ENCODE data around the gene CEMIP2.
"Not testable (repeated sequence)": the region's sequence is repeated elsewhere in the genome, so short reads cannot be mapped to it uniquely, and the experiment has no call there.

CEMIP2 gene

DNA sequence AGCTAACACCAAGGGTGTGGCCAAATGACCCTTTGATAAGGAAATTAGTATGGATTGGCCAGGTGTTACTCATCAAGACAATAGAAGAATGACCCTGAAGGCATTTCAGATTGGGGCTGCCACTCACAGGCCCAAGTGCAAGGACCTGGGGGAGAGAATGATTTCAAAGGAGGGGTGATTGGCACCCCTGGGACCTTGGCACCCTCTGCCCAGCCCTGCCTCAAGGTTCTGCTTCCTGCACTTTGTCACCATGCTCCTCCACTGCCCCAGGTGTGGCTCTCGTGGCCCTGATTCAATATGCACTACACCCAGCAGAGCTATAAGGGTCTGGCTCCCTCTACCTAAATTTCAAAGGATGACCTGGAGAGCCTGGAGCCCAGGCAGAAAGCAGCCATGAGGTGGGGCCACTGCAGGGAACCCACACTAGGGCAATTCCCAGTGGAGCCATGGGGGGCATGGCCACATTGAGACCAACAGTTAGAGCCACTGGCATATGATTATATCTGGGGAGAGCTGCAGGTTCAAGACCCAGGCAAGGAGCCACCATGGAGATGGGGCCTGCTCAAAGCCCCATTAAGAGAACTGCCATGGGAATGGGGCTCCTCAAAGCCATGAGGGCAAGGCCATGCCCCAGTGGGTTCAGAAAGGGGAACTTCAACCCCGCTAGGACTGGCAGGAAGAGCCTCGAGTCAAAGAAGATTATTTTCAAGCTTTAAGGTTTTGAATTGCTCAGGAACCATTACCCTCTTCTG lies 93.0 kb downstream of the CEMIP2 start:
- no peak for DNase-seq

DNA sequence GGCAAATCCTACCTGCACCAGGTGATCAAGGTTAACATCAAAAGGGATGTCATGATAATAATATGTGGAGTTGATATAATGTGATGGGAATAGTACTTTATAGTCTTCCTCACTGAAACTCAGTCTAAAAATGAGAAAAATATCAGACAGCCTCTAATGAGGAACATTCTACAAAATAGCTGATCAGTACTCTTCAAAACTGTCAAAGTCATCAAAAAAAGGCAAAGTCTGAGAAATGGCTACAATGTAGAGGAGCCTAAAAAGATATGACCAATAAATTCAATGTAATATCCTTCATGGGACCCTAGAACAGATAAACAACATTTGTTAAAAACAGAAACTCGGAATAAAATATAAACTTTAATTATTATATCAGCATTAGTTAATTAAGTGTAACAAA lies 95.7 kb downstream of the CEMIP2 start:
- DNase-seq = no peak

DNA sequence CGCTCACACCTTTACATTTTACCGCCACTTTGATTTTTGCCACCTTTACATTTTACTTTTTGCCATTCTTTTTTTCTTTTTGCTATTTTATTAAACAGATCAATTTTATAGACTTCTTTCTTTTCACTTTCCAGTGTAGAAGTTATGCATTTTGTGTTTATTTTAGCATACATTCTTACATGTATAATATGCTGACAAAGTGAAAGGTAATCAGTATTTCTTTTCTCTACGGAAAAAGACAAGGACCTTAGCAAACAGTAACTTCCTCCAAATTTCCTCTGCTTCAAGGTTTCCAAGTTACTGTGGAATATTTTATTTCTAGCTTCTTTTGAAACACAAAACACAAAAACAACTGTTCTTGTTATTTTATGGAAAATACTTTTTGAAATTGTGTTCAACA lies 97.0 kb downstream of the CEMIP2 start:
- no peak for DNase-seq

DNA sequence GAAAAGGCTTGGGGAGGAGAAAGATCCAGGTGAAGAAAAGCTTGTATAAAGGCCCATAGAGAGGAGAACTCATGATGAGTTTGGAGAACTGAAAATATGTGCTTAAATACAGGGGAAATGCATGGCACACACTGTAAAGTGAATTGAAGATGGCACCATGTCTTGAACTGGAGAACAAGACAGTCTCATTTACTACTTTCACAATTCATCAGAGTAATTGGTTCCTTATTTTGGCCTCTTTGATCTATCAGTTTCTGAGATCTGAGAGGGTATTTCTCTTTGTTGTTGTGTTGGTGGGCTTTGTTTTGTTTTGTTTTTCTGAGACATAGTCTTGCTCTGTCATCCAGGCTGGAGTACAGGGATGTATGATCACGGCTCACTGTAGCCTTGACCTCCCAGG lies 98.2 kb downstream of the CEMIP2 start:
- no peak for DNase-seq

DNA sequence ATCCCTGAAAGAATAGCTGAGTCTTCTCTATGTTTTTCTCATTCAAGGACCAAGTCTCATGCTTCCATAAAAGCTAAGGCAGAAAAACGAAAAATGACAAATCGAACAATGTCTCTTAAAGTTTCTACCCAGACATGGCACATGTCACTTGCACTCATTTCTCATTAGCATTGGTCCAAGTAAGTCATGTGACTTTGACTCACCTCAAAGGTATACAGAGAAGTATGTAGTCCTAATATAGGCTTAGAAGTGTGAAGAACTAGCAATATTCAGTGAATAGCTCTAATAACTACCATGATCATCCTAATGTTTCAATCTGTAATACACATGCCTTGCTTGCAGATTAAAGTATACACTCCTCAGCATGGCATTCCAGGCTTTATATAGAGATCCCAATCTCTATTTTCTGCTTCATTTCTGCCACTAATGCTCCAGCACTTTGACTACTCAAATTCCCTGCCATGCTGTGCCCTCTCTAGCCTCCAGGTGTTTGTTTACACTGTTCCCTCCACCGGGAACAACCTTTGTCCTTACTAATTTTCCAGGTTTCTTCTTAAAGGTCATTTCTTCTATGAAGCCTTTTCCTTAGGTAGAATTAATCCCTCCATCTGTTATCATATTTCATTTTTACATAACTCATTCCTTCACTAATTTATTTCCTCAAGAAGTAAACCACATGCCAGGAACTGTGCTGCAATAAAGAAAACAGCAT lies 98.9 kb downstream of the CEMIP2 start:
- no peak for DNase-seq

DNA sequence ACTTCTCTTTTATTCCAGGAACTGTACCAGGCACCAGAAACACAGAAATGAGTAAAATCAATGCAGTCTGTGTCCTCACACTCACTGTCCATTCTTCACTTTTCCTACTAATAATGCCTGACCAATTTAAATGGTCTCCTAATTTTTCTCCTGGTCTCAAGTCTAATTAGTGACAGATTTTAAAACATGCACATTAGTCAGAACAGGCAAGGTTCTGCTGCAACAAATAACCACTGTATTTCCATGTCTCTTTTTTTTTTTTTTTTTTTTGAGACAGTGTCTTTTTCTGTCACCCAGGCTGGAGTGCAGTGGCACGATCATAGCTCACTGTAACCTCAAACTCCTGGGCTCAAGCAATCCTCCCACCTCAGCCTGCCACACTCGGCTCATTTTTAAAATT lies 99.6 kb downstream of the CEMIP2 start:
- DNase-seq = no peak

DNA sequence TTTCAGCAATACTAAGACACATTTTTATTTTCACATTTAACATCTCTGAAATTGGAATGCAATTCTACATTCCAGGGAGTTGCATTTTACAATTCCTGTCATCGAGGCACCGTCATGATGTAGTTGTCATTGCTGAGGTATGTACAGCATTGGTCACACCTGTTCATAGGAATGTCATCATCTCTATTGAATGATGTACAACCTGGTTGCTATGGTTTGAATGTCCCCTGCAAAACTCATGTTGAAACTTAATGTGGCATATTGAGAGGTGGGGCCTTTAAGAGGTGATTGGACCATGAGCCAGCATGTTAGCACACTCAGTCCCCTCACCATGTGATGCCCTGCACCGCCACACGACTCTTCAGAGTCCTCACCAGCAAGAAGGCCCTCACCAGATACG lies 103.1 kb downstream of the CEMIP2 start:
- no peak for DNase-seq

DNA sequence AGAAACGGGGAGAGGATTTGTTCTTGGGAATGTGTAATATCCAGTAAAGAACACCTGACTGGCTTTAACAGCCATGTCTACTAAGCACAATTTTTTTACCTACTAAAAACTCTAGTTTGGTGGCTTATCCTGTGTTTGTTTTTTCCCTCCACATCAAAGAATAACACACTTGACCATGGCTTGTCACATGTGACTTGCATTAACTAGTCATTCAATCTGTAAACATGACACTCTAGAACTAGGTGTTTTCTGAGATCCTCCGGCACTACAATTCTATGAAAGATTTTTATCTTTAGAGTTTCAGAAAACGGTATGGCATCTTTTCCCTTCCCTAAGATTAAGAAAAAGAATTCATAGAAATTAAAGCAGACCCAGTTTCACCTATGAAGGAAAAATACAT lies 103.7 kb downstream of the CEMIP2 start:
- no peak for DNase-seq

DNA sequence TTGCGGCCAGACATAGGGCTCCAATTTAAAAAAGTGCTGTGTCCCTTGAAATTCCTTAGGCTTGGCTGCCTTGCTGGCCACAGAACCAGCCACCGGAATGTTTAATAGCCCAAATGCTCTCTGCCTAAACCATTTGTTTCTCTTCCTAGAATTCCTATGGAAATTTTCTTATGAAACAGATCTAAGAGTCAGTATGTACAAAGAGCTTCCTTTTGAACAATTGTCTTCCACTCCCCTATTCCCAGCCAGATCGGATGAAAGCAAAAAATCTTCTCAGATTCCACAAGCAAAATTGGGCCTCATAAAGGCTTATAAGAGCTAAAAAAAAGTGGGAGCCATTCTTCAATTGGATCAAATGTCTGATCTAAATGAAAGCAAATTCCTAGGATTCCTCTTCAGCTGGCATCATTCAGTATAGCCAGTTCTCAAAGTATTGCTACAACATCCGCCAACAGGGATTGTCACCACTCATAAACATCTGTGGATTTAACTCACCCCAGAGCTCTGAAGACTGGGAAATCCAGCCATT lies 104.3 kb downstream of the CEMIP2 start:
- DNase-seq = no peak

DNA sequence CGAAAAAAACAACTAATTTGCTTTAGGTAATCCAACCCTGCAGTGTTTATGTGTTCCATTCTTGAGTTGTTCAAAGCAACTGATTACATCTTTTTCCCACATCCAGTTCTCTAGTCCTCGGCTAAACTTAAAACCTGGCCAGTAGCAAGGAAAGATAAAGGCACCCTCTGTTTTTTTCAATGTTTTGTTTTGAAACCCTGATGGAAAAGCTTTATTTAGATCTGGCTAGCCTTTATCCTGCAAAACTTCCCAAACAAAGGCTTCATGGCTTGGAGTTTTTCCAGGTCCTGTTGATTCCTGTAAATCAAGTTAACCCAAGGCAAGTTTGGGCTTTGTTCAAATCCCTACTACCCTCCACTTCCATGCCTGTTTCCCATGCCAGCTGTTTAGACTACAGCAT lies 105.1 kb downstream of the CEMIP2 start:
- DNase-seq = no peak

DNA sequence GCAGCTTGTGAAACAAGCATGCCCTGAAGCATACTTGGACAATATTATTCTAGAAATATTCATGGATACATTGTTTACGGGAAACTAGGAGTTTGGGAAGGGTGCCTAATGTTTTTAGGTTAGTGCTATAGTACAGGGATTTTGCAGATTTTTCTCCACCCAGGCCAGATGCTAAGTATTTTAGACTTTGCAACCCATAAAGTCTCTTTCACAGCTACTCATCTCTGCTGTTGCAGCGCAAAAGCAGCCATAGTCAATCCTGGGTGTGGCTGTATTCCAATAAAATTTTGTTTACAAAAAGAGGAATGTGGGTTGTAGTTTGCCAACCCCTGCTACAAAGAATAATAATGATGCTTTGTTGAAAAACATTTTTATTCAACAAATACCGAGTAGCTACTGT lies 106.2 kb downstream of the CEMIP2 start:
- no peak for DNase-seq

DNA sequence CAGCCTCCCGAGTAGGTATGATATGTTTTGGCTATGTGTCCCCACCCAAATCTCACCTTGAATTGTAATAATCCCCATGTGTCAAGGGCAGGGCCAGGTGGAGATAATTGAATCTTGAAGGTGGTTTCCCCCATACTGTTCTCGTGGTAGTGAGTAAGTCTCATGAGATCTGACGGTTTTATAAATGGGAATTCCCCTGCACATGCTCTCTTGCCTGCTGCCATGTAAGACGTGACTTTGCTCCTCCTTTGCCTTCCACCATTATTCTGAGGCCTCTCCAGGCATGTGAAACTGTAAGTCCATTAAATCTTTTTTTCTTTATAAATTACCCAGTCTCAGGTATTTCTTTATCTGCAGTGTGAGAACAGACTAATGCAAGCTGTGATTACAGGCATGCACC lies 111.0 kb downstream of the CEMIP2 start:
- DNase-seq = not testable (repeated sequence)

DNA sequence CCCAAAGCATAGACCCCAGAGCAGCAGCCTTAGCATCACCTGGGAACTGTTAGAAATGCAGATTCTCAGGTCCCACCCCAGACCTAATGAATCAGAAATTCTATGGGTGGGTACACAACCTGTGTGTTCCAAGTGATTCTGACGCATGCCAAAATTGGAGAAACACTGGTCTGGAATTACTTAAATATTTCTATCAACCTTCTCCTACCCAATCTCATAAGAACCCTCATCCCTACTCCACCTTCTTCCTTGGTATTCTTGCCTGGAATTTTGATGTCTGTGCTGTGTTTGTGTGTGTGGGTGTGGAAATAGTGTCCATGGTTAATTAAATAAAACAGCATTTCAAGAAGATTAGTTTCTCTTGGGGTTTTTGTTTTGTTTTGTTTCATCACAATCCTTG lies 111.8 kb downstream of the CEMIP2 start:
- no peak for DNase-seq

DNA sequence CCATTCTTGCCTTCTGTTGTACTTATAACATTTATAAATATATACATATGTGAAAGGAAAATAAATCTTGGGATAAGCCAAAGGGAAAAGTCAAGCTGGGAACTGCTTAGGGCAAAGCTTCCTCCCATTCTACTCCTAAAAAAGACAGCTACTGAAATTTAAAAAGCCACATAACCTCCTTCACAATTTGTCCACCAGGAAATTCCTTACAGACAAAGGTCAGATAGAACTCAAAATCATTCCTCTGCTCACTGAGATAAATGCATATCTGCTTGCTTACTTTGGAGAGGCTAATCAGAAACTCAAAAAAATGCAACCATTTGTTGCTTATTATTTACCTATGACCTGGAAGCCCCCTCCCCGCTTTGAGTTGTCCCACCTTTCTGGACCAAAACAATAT lies 112.5 kb downstream of the CEMIP2 start:
- DNase-seq = no peak

DNA sequence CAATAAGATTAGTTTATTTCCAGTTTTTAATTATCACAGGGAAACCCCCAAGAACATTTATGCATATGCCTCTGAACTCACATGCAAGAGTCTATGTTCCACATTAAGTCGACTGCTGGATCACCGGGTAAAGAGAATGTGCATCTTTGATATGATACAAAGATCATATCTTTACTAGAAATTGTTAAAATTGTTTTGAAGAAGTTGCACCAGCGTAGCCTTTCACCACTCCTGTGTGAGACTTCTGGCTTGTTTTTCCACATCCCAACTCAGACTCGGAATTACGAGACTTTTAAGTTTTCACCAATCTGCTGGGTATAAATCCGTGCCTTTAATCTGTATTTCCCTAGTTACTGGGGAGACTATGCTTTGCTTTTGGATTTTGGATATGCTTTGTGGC lies 113.2 kb downstream of the CEMIP2 start:
- DNase-seq = no peak

DNA sequence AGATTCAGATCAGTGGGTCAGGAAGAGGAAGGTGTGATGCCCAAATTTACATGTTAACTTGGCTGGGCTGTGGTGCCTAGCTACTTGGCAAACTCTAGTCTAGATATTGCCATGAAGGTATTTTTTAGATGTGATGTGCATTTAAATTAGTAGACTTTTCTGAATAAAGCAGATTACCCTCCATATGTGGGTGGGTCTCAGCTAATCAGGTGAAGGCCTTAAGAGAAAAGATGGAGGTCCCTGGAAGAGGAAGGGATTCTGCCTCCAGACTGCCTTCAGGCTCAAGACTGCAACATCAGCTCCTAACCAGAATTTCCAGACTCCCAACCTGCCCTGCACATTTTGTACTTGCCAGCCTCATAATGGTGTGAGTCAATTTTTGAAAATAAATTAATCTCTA lies 115.8 kb downstream of the CEMIP2 start:
- no peak for DNase-seq

DNA sequence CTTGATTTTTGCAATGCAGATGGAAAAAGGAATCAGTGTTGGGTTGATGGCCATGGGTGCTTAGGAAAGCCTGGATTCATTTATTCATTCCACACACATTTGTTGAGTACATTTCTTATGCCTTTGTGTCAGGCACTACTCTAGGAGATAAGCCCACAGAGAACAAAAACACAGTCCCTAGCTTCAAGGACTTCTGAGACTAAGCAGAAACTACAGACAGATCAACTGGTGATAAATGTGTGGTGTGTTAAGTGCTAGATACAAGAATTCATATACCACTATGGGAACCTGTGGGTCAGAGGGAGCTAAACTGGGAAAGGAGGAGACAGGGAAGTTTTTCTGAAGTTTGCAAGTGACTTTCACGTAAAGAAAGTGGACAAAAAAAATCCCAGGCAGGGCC lies 119.9 kb downstream of the CEMIP2 start:
- DNase-seq = no peak

DNA sequence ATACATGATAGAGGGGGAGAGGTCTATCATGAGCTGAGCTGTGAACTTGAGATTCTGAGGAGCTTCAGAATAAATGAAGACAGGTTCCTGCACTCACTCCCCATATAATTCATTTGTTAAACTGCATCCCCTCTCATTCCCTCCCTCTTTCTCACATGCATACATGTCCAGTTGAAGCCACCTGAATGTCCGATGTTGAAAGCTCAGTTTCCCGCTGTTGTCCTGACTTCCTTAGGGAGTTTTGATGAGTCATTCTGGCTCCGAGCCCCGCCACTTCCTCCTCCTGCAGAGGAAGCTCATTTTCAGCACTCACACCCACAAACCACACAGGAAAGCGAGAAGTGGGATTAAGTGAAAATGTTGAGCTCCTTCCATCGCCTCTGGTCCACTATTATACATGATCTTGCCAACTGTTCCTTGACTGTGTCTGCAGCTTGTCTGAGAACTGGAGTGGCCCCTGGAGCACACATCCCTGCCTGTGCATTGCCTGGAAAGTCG lies 121.2 kb downstream of the CEMIP2 start:
- no peak for DNase-seq

DNA sequence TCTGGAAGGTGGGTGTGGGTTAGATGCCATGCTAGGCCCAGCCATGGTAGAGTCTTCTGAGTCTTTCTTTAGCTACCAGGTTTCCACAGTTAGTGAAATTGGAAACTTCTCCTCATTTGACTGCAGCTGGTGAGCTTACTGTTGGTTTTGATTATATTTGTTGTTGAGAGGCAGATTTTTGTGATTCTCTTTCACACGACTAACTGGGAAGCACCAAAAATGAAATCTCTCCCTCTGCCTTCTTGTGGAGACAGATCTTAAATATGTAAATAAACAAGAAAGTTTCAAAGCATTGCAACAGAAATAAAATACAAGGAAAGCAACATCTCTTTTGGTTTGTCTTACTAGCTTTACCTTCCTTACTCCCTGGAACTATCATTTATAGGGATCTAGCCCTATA lies 122.2 kb downstream of the CEMIP2 start:
- no peak for DNase-seq

DNA sequence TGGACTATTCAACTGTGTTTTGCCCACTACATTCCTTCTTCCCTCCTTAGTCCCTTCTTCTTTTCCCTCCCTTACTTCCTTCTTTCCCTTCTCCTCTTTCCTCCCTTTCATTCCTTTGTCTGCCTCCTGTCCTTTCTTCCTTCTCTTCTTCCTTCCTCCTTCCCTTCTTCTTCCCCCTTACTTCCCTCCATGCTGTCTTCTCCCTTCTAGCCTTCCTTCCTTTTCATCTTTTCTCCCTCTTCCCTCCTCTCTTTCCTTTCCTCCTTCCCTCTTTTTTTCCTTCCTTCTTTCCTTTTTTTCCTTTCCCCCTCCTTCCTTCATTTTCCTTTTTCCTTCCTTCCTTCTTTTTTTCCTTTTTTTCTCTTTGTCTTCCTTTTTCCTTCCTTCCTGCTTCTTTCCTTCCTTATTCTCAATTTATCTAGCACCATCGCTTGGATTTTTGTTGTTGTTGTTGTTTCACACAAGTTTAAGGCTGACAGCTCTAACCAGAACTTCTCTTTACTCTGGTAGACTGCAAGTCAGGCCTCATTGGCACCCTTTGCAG lies 123.4 kb downstream of the CEMIP2 start:
- no peak for DNase-seq

DNA sequence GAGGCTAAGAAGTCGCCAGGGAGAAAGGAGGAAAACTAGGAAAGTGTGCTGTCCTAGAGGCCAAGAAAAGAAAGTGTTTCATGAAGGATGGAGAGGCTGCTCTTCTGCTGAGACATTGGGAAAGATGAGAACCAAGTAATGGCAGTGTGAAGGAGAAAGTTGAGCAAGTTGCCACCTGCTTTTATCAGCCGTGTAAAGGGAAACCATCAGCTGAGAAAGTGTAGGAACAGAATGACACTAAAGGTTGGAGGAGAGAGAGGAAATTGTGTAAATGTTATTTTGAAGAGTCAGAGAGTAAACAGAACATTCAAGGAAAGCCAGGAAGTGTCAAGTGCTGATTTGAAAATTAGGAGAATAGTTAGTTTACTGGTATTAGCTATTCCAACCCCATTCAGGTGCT lies 125.0 kb downstream of the CEMIP2 start:
- no peak for DNase-seq

DNA sequence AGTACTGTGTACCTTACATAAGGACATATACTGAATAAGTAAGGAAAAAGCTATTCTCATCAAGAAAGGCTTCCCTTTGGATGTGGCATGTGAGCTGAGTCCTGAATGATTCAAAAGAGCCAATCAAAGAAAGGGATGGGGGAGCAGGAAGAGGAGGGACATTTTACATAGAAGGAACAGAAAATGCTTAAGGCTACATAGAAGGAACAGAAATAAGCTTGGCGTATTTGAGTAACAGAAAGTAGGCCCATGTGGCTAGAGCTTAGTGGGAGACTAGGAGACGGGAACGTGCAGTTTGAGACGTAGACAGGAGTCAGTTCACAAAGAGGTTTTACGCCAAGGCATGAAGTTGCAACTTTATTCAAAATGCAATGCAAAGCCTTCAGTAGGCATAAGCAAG lies 126.3 kb downstream of the CEMIP2 start:
- no peak for DNase-seq

DNA sequence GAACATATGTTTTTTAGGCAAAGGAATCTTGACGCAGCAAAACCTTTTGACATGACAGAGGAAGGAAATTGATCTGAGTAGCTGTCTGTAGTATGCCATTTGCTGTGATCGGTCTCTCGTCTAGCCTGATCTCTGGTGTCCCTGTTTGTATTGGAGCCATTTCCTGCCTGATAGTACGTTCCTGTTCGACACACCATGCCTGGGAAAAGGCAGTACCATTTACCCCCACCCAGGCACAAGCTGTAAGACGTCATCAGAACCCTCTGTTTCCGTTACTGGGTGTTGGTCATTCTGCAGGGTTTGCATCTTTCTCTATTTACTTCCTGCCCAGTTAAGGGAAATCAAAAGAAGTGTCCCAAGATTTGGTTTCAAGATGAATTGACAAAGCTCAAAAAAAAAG lies 129.7 kb downstream of the CEMIP2 start:
- no peak for DNase-seq

DNA sequence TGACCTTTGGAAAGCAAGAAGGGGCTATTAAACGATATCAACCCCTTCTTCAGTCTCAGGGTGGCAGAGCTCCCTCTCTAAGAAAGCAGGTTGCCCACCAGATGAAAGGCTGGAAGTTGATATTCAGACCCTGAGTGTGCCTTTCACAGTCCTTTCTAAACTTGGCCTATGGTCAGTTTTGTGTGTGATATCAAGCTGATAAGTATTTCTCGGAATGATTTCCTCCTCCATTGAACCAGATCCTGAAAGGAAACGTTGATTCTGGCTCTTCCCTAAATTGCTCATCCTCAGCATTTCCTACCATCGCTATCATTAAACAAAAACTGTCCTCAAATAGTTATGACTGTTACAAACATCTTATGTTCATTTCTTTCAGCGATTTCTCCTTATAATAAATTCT lies 130.4 kb downstream of the CEMIP2 start:
- no peak for DNase-seq
